Kidney epithelial cell (primary cell): ENCODE data around the gene PPP2R5C. TPM values are rescaled to one million over a fixed set of nuclear protein-coding genes. Genes with fewer than 3 reads are reported as not detected.

Experiments
- DNase-seq: peaks from one replicate; pipeline ENCODE4 v3.0.0-alpha.2; 2010; ENCODE audit warnings: low read depth
- H3K27me3 ChIP-seq: 2 replicates; pipeline ENCODE4 v1.6.0; 2011; ENCODE audit warnings: low read length; ENCODE audit not compliant: control insufficient read depth, insufficient read depth
- H3K36me3 ChIP-seq: 2 replicates; pipeline ENCODE4 v1.5.1; 2011; ENCODE audit warnings: low read length; ENCODE audit not compliant: control insufficient read depth, insufficient read depth
- H3K4me3 ChIP-seq: 2 replicates; pipeline ENCODE4 v1.5.1; 2011; ENCODE audit warnings: low read depth, mild to moderate bottlenecking, control low read depth, low read length
- CTCF ChIP-seq: IDR thresholded peaks from 2 replicates; pipeline ENCODE4 v1.5.1; 2011; ENCODE audit warnings: mild to moderate bottlenecking, moderate library complexity, low read length, control low read depth, inconsistent platforms; ENCODE audit not compliant: insufficient read depth, poor library complexity, severe bottlenecking
- total RNA-seq: library from RNA; depleted of rRNA; stranded (reverse); fragments of >200 nt; gene quantifications from 2 replicates; pipeline ENCODE4 v1.2.3, GENCODE V29; 2015

Gene PPP2R5C
- total RNA-seq, 1 donor from 2014 or later: 79.6 TPM

GRCh38 chr14:101754893-101755292 lies 6.6 kb upstream of the PPP2R5C start:
- H3K36me3 ChIP-seq: no peaks in the 10 kb centered on the region
- TF ChIP-seq CTCF: no peak
- peaks cover 12% of the 10 kb centered on the region for H3K27me3 ChIP-seq
- no peak overlapping the region for H3K4me3 ChIP-seq
- no peak for DNase-seq

- Histone ChIP-seq H3K27me3 (peaks cover 10% of the 10 kb centered on the region), H3K4me3 (no peak overlapping the region), H3K36me3 (no peaks in the 10 kb centered on the region)
- DNase-seq: no peak
- TF ChIP-seq CTCF: no peak
These were observed 5.8 kb upstream of the PPP2R5C start for GRCh38 chr14:101755591-101756324.

GRCh38 chr14:101757064-101757838 lies 4.3 kb upstream of the PPP2R5C start:
- Histone ChIP-seq H3K4me3 (no peak overlapping the region), H3K36me3 (no peaks in the 10 kb centered on the region), H3K27me3 (peaks cover 10% of the 10 kb centered on the region)
- no peak for DNase-seq
- no peak for TF ChIP-seq CTCF

GRCh38 chr14:101757839-101758211 lies 3.7 kb upstream of the PPP2R5C start:
- TF ChIP-seq CTCF: no peak
- no peak for DNase-seq
- Histone ChIP-seq H3K36me3 (no peaks in the 10 kb centered on the region), H3K27me3 (peaks cover 10% of the 10 kb centered on the region), H3K4me3 (no peak overlapping the region)

- no peak for TF ChIP-seq CTCF
- no peak for DNase-seq
- H3K27me3 ChIP-seq: peaks cover 10% of the 10 kb centered on the region
These were observed 2.5 kb upstream of the PPP2R5C start for GRCh38 chr14:101758913-101759593.

More at GRCh38 chr14:101758913-101759593, 2.5 kb upstream of the PPP2R5C start:
- Histone ChIP-seq H3K36me3 (no peaks in the 10 kb centered on the region), H3K4me3 (no peak overlapping the region)
